HCT116 (cell line): ENCODE results near the gene CASK. TPM values are rescaled to one million over a fixed set of nuclear protein-coding genes. Genes with fewer than 3 reads are reported as not detected.

Experiments used
- ATAC-seq: fragments of 200-7000 bp; cut with Tn5 transposase; 2 replicates; pipeline ENCODE4 v1.9.1; 2020; ENCODE audit warnings: mild to moderate bottlenecking, moderate library complexity
- BruUV-seq: library from RNA; stranded (reverse); fragments of 400-500 nt; replicated peaks from 2 replicates; lab custom pipeline; 2021; lab: Mats Ljungman, UMichigan
- CTCF ChIA-PET: fragments of 300-600 bp; sonication (Branson Sonifier 250); formaldehyde crosslinking; loops from one replicate; lab custom pipeline; 2021; ENCODE audit warnings: antibody characterized with exemption; lab: Charles Lee
- POLR2A ChIA-PET: fragments of 300-600, 350-600 bp; sonication (Branson Sonifier 250); formaldehyde crosslinking; loops from one replicate; lab custom pipeline; 2021; ENCODE audit warnings: antibody characterized with exemption; lab: Charles Lee
- RAD21 ChIA-PET, 2 experiments: fragments of 300-600 bp; sonication (Branson Sonifier 250); formaldehyde crosslinking; loops; one replicate each; lab custom pipeline; 2023; ENCODE audit warnings: low total read pairs in 2 of 2; ENCODE audit not compliant: uncharacterized antibody in 2 of 2, unreplicated experiment in 2 of 2, low non-redundant PET in 1 of 2; lab: Charles Lee
- DNase-seq: peaks from one replicate; pipeline ENCODE4 v3.0.0-alpha.2; 2010; ENCODE audit warnings: low read depth, low spot score
- H2AFZ ChIP-seq: fragments of 200-600 bp; shearing (Covaris generic), sonication (generic); 2 replicates; pipeline ENCODE4 v1.6.1; 2017; ENCODE audit warnings: low read depth, mixed run types, mixed read lengths, antibody characterized with exemption, low read length; ENCODE audit not compliant: poor library complexity, severe bottlenecking
- H3K27ac ChIP-seq: 2 replicates; pipeline ENCODE4 v1.5.1; 2012; ENCODE audit warnings: low read depth, low read length
- H3K27me3 ChIP-seq: fragments of 200-600 bp; sonication (generic); 2 replicates; pipeline ENCODE4 v1.6.1; 2016; ENCODE audit warnings: mixed run types, low read length, mixed read lengths; ENCODE audit not compliant: insufficient read depth
- H3K36me3 ChIP-seq, 2 experiments: fragments of 200-500 bp in 1 of 2; fragments of 200-600 bp in 1 of 2; sonication (Bioruptor generic) in 1 of 2; sonication (generic) in 1 of 2; 2 replicates each; pipeline versions ENCODE4 v1.5.1 to v1.6.1; 2014 to 2016; ENCODE audit warnings: low read length in 2 of 2, inconsistent platforms in 1 of 2, mixed read lengths in 1 of 2, mixed run types in 1 of 2; ENCODE audit not compliant: insufficient read depth in 2 of 2, control insufficient read depth in 1 of 2
- H3K4me1 ChIP-seq, 2 experiments: fragments of 200-600 bp in 1 of 2; sonication (generic) in 1 of 2; 2 replicates each; pipeline versions ENCODE4 v1.5.1 to v1.6.1; 2012 to 2017; ENCODE audit warnings: low read length in 2 of 2, inconsistent platforms in 1 of 2, mild to moderate bottlenecking in 1 of 2, mixed read lengths in 1 of 2, mixed run types in 1 of 2, moderate library complexity in 1 of 2; ENCODE audit not compliant: insufficient read depth in 2 of 2, control insufficient read depth in 1 of 2
- H3K4me2 ChIP-seq: fragments of 200-600 bp; sonication (generic); 2 replicates; pipeline ENCODE4 v1.6.1; 2017; ENCODE audit warnings: mixed run types, low read length, mixed read lengths
- H3K4me3 ChIP-seq, 2 experiments: fragments of 200-600 bp in 1 of 2; sonication (generic) in 1 of 2; replicated peaks in 1 of 2; 2 replicates each; pipeline ENCODE4 v1.5.1; 2011 to 2016; ENCODE audit warnings: low read length in 2 of 2, control low read depth in 1 of 2, low read depth in 1 of 2, mild to moderate bottlenecking in 1 of 2, mixed read lengths in 1 of 2, mixed run types in 1 of 2
- H3K79me2 ChIP-seq: fragments of 200-600 bp; sonication (generic); 2 replicates; pipeline ENCODE4 v1.6.1; 2017; ENCODE audit warnings: mild to moderate bottlenecking, mixed run types, low read length, moderate library complexity, mixed read lengths; ENCODE audit not compliant: insufficient read depth
- H3K9ac ChIP-seq: fragments of 200-600 bp; sonication (generic); 2 replicates; pipeline ENCODE4 v1.6.1; 2016; ENCODE audit warnings: low read length, mixed read lengths
- H3K9me2 ChIP-seq: fragments of 200-600 bp; sonication (generic), shearing (Covaris generic); 2 replicates; pipeline ENCODE4 v1.6.1; 2017; ENCODE audit warnings: mixed run types, mild to moderate bottlenecking, moderate library complexity; ENCODE audit not compliant: insufficient read depth
- H3K9me3 ChIP-seq, 2 experiments: fragments of 200-500 bp in 1 of 2; fragments of 200-600 bp in 1 of 2; sonication (Bioruptor generic) in 1 of 2; sonication (generic) in 1 of 2; 2 replicates each; pipeline ENCODE4 v1.6.1; 2014 to 2017; ENCODE audit warnings: low read length in 2 of 2, mixed read lengths in 2 of 2, inconsistent platforms in 1 of 2, low read depth in 1 of 2, mild to moderate bottlenecking in 1 of 2, mixed run types in 1 of 2, moderate library complexity in 1 of 2; ENCODE audit not compliant: control insufficient read depth in 1 of 2, insufficient read depth in 1 of 2
- H4K20me1 ChIP-seq: fragments of 200-600 bp; sonication (generic), shearing (Covaris generic); 2 replicates; pipeline ENCODE4 v1.6.1; 2017; ENCODE audit warnings: mixed run types, mild to moderate bottlenecking, moderate library complexity; ENCODE audit not compliant: insufficient read depth
- EGR1 ChIP-seq: IDR thresholded peaks from 2 replicates; pipeline ENCODE4 v1.6.1; 2012; ENCODE audit warnings: low read depth
- ELF1 ChIP-seq: IDR thresholded peaks from 2 replicates; pipeline ENCODE4 v1.6.1; 2012; ENCODE audit warnings: low read depth, borderline replicate concordance
- EZH2 ChIP-seq: fragments of 200-600 bp; sonication (generic); IDR thresholded peaks from 2 replicates; pipeline ENCODE4 v1.6.1; 2017; ENCODE audit warnings: antibody characterized with exemption, mixed run types
- EZH2phosphoT487 ChIP-seq: fragments of 200-600 bp; IDR thresholded peaks from 2 replicates; pipeline ENCODE4 v1.6.1; 2018; ENCODE audit warnings: antibody characterized with exemption, borderline replicate concordance
- FOSL1 ChIP-seq: IDR thresholded peaks from 2 replicates; pipeline ENCODE4 v1.6.1; 2012; ENCODE audit warnings: low read depth
- POLR2AphosphoS5 ChIP-seq: IDR thresholded peaks from 2 replicates; pipeline ENCODE4 v1.6.1; 2011; ENCODE audit warnings: mild to moderate bottlenecking, low read depth, low read length, moderate library complexity
- RAD21 ChIP-seq: IDR thresholded peaks from 2 replicates; pipeline ENCODE4 v1.6.1; 2012; ENCODE audit warnings: low read depth, mild to moderate bottlenecking
- SIN3A ChIP-seq: IDR thresholded peaks from 2 replicates; pipeline ENCODE4 v1.6.1; 2012; ENCODE audit warnings: low read depth
- SRF ChIP-seq: IDR thresholded peaks from 2 replicates; pipeline ENCODE4 v1.6.1; 2012; ENCODE audit warnings: low read depth
- TCF7L2 ChIP-seq: IDR thresholded peaks from 2 replicates; pipeline ENCODE4 v1.7.0; 2011; ENCODE audit warnings: borderline replicate concordance, inconsistent platforms; ENCODE audit not compliant: insufficient read depth, insufficient read length; ENCODE audit errors: extremely low read depth
- ZNF274 ChIP-seq: fragments of 200-500 bp; sonication (Bioruptor generic); IDR thresholded peaks from 2 replicates; pipeline ENCODE4 v1.6.1; 2014; ENCODE audit warnings: mild to moderate bottlenecking, low read depth, low read length, inconsistent platforms
- intact Hi-C: fragments of 100-400 bp; cut with micrococcal nuclease; formaldehyde crosslinking; loops from 2 replicates; pipeline ENCODE4 v1.10.0; 2022
- total RNA-seq: library from RNA; stranded (reverse); gene quantifications from one replicate; pipeline ENCODE4 v1.2.1, GENCODE V29; 2021; ENCODE audit not compliant: unreplicated experiment
- TF ChIP-seq, protein P1 (sequence below): IDR thresholded peaks from 2 replicates; pipeline ENCODE4 v1.6.1; 2012
- TF ChIP-seq, protein P2 (sequence below): IDR thresholded peaks from 2 replicates; pipeline ENCODE4 v1.6.1; 2012
- TF ChIP-seq, protein P3 (sequence below): IDR thresholded peaks from 2 replicates; pipeline ENCODE4 v1.6.1; 2011; ENCODE audit warnings: mild to moderate bottlenecking, low read length, moderate library complexity; ENCODE audit not compliant: insufficient replicate concordance; ENCODE audit errors: extremely low read depth

Gene CASK
- total RNA-seq, 1 experiment from 2014 or later = 39.0 TPM

DNA sequence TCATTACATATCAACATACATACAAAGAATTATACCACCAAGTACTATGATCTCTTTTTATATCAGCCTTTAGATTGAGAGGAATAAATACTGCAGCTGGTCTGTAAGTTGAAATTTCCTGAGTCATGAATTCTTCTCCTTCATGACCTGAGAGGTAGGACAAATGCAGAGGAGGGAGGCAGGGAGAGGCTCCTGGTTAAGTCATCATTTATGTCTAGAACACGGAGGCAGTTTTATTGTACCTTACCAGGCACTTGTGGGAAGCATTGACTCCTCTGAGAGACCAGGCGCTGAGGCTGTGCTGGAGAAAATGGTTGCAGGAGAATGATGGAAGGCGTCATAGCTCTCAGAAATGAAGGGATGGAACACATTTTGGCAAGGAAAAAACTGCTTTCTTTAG lies 12.5 kb upstream of the CASK start:
- intact Hi-C loops = no loop called here
- no peak overlapping the region for H3K4me2 ChIP-seq
- no peak overlapping the region for H3K27ac ChIP-seq
- H3K9me3 ChIP-seq = no peaks in the 10 kb centered on the region
- no peaks in the 10 kb centered on the region for H3K4me1 ChIP-seq
- RAD21 ChIA-PET = no interaction called here
- no peaks in the 10 kb centered on the region for H3K27me3 ChIP-seq
- CTCF ChIA-PET = no interaction called here
- H3K36me3 ChIP-seq = no peaks in the 10 kb centered on the region
- H3K79me2 ChIP-seq = no peaks in the 10 kb centered on the region
- TF ChIP-seq ZNF274 (no peak), FOSL1 (no peak), SRF (no peak), TCF7L2 (no peak), RAD21 (no peak), EGR1 (no peak), SIN3A (no peak), EZH2 (no peak), EZH2phosphoT487 (no peak), POLR2AphosphoS5 (no peak), ELF1 (no peak)
- TF ChIP-seq, protein P1, sequence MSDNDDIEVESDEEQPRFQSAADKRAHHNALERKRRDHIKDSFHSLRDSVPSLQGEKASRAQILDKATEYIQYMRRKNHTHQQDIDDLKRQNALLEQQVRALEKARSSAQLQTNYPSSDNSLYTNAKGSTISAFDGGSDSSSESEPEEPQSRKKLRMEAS = no peak
- TF ChIP-seq, protein P2, sequence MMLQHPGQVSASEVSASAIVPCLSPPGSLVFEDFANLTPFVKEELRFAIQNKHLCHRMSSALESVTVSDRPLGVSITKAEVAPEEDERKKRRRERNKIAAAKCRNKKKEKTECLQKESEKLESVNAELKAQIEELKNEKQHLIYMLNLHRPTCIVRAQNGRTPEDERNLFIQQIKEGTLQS = no peak
- TF ChIP-seq, protein P3, sequence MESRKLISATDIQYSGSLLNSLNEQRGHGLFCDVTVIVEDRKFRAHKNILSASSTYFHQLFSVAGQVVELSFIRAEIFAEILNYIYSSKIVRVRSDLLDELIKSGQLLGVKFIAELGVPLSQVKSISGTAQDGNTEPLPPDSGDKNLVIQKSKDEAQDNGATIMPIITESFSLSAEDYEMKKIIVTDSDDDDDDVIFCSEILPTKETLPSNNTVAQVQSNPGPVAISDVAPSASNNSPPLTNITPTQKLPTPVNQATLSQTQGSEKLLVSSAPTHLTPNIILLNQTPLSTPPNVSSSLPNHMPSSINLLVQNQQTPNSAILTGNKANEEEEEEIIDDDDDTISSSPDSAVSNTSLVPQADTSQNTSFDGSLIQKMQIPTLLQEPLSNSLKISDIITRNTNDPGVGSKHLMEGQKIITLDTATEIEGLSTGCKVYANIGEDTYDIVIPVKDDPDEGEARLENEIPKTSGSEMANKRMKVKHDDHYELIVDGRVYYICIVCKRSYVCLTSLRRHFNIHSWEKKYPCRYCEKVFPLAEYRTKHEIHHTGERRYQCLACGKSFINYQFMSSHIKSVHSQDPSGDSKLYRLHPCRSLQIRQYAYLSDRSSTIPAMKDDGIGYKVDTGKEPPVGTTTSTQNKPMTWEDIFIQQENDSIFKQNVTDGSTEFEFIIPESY = no peak
- POLR2A ChIA-PET = no interaction called here
- no peak for ATAC-seq
- no peak for DNase-seq
- no peaks in the 10 kb centered on the region for H3K9me2 ChIP-seq
- BruUV-seq = no TSS peak
- H4K20me1 ChIP-seq = no peaks in the 10 kb centered on the region
- no peak overlapping the region for H3K4me3 ChIP-seq
- no peak overlapping the region for H3K9ac ChIP-seq
- H2AFZ ChIP-seq = no peak overlapping the region
